ENCODE measurements around the gene BTRC. TPM values are rescaled to one million over a fixed set of nuclear protein-coding genes. Genes with fewer than 3 reads are reported as not detected.

BTRC gene
- total and polyA plus RNA-seq, 4 donors: 3.1 to 16.4 (median 9.3) TPM

DNA sequence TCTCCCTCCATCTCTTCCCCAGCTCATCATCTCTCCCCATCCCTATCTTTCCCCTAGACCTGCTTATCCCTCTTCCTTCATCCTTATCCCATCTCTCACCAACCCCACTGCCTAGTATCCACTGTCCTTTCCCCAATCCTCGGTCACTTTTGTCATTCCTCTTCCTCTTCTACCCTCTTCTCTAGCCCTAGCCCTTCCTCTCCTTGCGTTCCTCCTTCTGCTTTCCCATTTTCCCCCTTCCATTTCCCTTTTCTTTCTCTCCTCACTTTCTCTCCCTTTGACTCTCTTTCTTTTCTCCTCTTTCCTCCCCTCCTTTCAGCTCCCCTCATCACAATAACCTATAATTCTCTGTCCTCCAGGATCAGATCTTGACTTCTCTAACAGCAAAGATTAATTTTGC, 150.5 kb downstream of the BTRC start:
- WGBS, 2 donors: 87 to 95% methylated on average over 1 to 2 of the region's 2 CpGs
- Histone ChIP-seq H3K36me3 (ENCODE audit: control insufficient read depth in 4 of 4, insufficient read depth in 4 of 4, low read length in 4 of 4) (no peaks in the 10 kb centered on the region), H3K4me1 (ENCODE audit: control insufficient read depth in 5 of 5, insufficient read depth in 5 of 5, low read length in 5 of 5) (peaks cover 0 to 15% (median 5%) of the 10 kb centered on the region in 5 donors), H3K27ac (ENCODE audit: low read depth in 1 of 2, low read length in 1 of 2) (no peak overlapping the region), H3K9me3 (ENCODE audit: control insufficient read depth in 4 of 4, insufficient read depth in 3 of 4, low read length in 3 of 4) (no peaks in the 10 kb centered on the region), H3K4me3 (no peak overlapping the region), H3K27me3 (ENCODE audit: control insufficient read depth in 3 of 3, insufficient read depth in 3 of 3, low read length in 2 of 3) (no peaks in the 10 kb centered on the region), H3K9ac (ENCODE audit: insufficient read depth in 1 of 2, low read length in 2 of 2) (no peak overlapping the region)
- no peak for DNase-seq
- ATAC-seq (ENCODE audit: insufficient read depth, low FRiP score): no peak
- TF ChIP-seq, protein P1, sequence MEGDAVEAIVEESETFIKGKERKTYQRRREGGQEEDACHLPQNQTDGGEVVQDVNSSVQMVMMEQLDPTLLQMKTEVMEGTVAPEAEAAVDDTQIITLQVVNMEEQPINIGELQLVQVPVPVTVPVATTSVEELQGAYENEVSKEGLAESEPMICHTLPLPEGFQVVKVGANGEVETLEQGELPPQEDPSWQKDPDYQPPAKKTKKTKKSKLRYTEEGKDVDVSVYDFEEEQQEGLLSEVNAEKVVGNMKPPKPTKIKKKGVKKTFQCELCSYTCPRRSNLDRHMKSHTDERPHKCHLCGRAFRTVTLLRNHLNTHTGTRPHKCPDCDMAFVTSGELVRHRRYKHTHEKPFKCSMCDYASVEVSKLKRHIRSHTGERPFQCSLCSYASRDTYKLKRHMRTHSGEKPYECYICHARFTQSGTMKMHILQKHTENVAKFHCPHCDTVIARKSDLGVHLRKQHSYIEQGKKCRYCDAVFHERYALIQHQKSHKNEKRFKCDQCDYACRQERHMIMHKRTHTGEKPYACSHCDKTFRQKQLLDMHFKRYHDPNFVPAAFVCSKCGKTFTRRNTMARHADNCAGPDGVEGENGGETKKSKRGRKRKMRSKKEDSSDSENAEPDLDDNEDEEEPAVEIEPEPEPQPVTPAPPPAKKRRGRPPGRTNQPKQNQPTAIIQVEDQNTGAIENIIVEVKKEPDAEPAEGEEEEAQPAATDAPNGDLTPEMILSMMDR (IDR thresholded peaks at IDR 0.05; ENCODE audit: control extremely low read depth, extremely low read depth): no peak

DNA sequence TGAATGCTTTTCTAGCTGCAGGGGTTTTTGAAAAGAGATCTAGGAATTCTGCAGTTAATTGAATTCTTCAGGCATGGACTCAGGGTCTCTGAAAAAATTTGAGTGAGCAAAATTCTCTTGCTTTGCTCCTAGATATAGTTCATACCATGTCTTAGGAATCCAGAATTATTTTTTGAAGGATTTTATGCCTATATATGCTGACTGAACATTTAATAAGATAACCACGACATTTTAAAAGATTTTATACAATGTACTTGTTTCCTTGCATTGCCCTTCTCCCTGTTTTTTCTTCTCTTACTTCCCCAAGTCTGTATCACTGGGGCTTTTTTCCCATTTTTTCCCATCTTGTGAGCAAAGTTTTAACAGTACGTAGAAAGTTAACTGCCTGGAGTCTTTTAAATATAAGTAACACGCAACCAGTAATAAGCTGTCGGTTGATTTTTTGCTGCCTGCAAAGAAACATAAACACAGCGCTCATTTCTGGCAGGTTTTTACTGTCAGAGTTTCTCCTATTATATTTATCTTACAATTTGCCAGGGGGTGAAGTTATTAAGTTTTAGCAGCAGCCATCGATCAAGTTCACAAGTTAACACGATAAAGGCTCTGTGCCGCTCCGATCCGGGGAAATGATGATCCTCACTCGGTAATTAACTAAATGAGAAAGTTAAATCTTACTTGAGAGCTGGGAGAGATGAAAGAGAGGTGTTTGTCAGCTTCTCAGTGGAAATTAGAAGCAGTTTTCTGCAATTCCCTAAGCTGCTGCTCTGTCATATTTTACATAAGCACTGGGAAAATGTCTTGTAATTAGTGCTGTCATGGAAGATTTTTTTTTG, 153.1 kb downstream of the BTRC start:
- Histone ChIP-seq H3K36me3 (ENCODE audit: control insufficient read depth in 4 of 4, insufficient read depth in 4 of 4, low read length in 4 of 4) (no peaks in the 10 kb centered on the region), H3K9ac (ENCODE audit: insufficient read depth in 1 of 2, low read length in 2 of 2) (peak overlapping the region in 1 of 2 donors; percentile 57), H3K9me3 (ENCODE audit: control insufficient read depth in 4 of 4, insufficient read depth in 3 of 4, low read length in 3 of 4) (no peaks in the 10 kb centered on the region), H3K27ac (ENCODE audit: low read depth in 1 of 2, low read length in 1 of 2) (no peak overlapping the region), H3K4me3 (no peak overlapping the region), H3K4me1 (ENCODE audit: control insufficient read depth in 5 of 5, insufficient read depth in 5 of 5, low read length in 5 of 5) (peaks cover 0 to 15% (median 5%) of the 10 kb centered on the region in 5 donors), H3K27me3 (ENCODE audit: control insufficient read depth in 3 of 3, insufficient read depth in 3 of 3, low read length in 2 of 3) (no peaks in the 10 kb centered on the region)
- DNase-seq: peak in 2 of 3 donors; percentile 67 to 76
- WGBS, 2 donors: 79 to 87% methylated on average over 11 of the region's 11 CpGs
- ATAC-seq (ENCODE audit: insufficient read depth, low FRiP score): no peak
- TF ChIP-seq, protein P1 (IDR thresholded peaks at IDR 0.05; ENCODE audit: control extremely low read depth, extremely low read depth): no peak

DNA sequence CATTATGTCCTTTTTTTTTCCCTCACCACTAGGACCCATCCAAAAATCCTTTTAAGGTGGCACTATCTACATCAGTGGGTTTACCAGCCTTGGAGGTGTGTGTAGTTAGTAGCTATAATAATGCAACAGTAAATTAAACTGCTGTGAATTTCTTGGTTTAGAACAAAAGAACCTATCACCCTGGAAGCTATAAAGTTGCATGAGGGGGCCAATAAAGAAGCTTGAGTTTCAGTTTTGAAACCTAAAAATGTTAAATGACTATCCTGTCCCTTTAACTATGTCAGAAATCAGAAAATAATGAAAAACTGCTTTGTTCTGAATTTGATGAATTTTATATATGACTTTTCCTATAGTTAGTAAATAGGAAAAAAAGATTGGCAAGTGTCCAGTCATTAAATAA, 153.9 kb downstream of the BTRC start:
- DNase-seq: no peak
- Histone ChIP-seq H3K36me3 (ENCODE audit: control insufficient read depth in 4 of 4, insufficient read depth in 4 of 4, low read length in 4 of 4) (no peaks in the 10 kb centered on the region), H3K27me3 (ENCODE audit: control insufficient read depth in 3 of 3, insufficient read depth in 3 of 3, low read length in 2 of 3) (no peaks in the 10 kb centered on the region), H3K9me3 (ENCODE audit: control insufficient read depth in 4 of 4, insufficient read depth in 3 of 4, low read length in 3 of 4) (no peaks in the 10 kb centered on the region), H3K4me3 (no peak overlapping the region), H3K9ac (ENCODE audit: insufficient read depth in 1 of 2, low read length in 2 of 2) (no peak overlapping the region), H3K4me1 (ENCODE audit: control insufficient read depth in 5 of 5, insufficient read depth in 5 of 5, low read length in 5 of 5) (peaks cover 0 to 15% (median 7%) of the 10 kb centered on the region in 5 donors), H3K27ac (ENCODE audit: low read depth in 1 of 2, low read length in 1 of 2) (no peak overlapping the region)
- no peak for ATAC-seq (ENCODE audit: insufficient read depth, low FRiP score)
- TF ChIP-seq, protein P1 (IDR thresholded peaks at IDR 0.05; ENCODE audit: control extremely low read depth, extremely low read depth): no peak

Data from lung (tissue), 12 donors.